Measurements from ENCODE around the gene CABLES2.

DNA sequence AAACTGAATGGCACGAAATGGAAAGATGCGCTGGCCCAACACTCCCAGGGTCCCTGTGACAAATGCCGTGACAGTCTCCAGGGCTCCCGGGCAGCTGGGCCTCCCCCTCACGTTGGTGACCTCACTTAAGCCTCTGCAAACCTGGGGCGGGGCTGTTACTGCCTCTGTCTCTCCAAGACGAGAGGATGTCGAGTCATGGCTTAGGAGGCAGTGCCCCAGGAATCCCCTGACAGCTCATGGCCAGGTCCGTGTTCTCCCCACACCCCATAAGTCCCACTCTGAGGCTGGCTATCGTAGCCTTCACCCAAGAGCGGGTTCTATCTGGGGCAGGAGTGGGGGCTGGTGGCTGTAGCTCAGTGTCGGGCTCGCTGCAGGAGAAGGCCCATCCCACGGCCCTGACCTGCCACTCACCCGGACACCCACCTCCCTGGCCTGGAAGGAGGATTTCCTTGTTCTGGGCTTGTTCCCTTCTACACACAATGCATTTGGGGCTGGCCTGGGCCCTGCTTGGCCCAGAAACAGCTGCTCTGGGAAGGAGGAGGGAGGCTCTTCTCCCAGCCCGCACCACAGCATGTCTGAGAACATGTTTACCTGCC lies 25.8 kb downstream of the CABLES2 start:
- TF ChIP-seq, protein P1, sequence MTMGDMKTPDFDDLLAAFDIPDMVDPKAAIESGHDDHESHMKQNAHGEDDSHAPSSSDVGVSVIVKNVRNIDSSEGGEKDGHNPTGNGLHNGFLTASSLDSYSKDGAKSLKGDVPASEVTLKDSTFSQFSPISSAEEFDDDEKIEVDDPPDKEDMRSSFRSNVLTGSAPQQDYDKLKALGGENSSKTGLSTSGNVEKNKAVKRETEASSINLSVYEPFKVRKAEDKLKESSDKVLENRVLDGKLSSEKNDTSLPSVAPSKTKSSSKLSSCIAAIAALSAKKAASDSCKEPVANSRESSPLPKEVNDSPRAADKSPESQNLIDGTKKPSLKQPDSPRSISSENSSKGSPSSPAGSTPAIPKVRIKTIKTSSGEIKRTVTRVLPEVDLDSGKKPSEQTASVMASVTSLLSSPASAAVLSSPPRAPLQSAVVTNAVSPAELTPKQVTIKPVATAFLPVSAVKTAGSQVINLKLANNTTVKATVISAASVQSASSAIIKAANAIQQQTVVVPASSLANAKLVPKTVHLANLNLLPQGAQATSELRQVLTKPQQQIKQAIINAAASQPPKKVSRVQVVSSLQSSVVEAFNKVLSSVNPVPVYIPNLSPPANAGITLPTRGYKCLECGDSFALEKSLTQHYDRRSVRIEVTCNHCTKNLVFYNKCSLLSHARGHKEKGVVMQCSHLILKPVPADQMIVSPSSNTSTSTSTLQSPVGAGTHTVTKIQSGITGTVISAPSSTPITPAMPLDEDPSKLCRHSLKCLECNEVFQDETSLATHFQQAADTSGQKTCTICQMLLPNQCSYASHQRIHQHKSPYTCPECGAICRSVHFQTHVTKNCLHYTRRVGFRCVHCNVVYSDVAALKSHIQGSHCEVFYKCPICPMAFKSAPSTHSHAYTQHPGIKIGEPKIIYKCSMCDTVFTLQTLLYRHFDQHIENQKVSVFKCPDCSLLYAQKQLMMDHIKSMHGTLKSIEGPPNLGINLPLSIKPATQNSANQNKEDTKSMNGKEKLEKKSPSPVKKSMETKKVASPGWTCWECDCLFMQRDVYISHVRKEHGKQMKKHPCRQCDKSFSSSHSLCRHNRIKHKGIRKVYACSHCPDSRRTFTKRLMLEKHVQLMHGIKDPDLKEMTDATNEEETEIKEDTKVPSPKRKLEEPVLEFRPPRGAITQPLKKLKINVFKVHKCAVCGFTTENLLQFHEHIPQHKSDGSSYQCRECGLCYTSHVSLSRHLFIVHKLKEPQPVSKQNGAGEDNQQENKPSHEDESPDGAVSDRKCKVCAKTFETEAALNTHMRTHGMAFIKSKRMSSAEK (CRISPR knock-in tag; IDR thresholded peaks at IDR 0.05; ENCODE audit: borderline replicate concordance), result no peak
- TF ChIP-seq, protein P2, sequence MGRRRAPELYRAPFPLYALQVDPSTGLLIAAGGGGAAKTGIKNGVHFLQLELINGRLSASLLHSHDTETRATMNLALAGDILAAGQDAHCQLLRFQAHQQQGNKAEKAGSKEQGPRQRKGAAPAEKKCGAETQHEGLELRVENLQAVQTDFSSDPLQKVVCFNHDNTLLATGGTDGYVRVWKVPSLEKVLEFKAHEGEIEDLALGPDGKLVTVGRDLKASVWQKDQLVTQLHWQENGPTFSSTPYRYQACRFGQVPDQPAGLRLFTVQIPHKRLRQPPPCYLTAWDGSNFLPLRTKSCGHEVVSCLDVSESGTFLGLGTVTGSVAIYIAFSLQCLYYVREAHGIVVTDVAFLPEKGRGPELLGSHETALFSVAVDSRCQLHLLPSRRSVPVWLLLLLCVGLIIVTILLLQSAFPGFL (CRISPR knock-in tag; IDR thresholded peaks at IDR 0.05; ENCODE audit: borderline replicate concordance), result no peak
- TF ChIP-seq, protein P3, sequence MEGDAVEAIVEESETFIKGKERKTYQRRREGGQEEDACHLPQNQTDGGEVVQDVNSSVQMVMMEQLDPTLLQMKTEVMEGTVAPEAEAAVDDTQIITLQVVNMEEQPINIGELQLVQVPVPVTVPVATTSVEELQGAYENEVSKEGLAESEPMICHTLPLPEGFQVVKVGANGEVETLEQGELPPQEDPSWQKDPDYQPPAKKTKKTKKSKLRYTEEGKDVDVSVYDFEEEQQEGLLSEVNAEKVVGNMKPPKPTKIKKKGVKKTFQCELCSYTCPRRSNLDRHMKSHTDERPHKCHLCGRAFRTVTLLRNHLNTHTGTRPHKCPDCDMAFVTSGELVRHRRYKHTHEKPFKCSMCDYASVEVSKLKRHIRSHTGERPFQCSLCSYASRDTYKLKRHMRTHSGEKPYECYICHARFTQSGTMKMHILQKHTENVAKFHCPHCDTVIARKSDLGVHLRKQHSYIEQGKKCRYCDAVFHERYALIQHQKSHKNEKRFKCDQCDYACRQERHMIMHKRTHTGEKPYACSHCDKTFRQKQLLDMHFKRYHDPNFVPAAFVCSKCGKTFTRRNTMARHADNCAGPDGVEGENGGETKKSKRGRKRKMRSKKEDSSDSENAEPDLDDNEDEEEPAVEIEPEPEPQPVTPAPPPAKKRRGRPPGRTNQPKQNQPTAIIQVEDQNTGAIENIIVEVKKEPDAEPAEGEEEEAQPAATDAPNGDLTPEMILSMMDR (IDR thresholded peaks at IDR 0.05), result no peak
- TF ChIP-seq, protein P4, sequence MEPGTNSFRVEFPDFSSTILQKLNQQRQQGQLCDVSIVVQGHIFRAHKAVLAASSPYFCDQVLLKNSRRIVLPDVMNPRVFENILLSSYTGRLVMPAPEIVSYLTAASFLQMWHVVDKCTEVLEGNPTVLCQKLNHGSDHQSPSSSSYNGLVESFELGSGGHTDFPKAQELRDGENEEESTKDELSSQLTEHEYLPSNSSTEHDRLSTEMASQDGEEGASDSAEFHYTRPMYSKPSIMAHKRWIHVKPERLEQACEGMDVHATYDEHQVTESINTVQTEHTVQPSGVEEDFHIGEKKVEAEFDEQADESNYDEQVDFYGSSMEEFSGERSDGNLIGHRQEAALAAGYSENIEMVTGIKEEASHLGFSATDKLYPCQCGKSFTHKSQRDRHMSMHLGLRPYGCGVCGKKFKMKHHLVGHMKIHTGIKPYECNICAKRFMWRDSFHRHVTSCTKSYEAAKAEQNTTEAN (CRISPR knock-in tag; IDR thresholded peaks at IDR 0.05), result no peak
- TF ChIP-seq JUN (CRISPR knock-in tag; IDR thresholded peaks at IDR 0.05), result no peak
